MM.1S (cell line): ENCODE data around the gene PATJ.

Experiments used
- DNase-seq: peaks from one replicate; pipeline ENCODE4 v3.0.0-alpha.2; 2015
- H2AFZ ChIP-seq: fragments of 300-600 bp; sonication (generic); 2 replicates; pipeline ENCODE4 v1.6.0; 2016; ENCODE audit warnings: antibody characterized with exemption, low read length
- H3F3A ChIP-seq: fragments of 300-600 bp; sonication (generic); 2 replicates; pipeline ENCODE4 v1.6.1; 2016; ENCODE audit warnings: mild to moderate bottlenecking, antibody characterized with exemption, low read length, moderate library complexity, mixed read lengths; ENCODE audit not compliant: insufficient read depth
- H3K27ac ChIP-seq: fragments of 300-600 bp; sonication (generic); 2 replicates; pipeline ENCODE4 v1.5.1; 2016; ENCODE audit warnings: mild to moderate bottlenecking, low read length
- H3K27me3 ChIP-seq: fragments of 300-600 bp; sonication (generic); replicated peaks from 2 replicates; pipeline ENCODE4 v1.6.0; 2016; ENCODE audit warnings: low read length; ENCODE audit not compliant: insufficient read depth
- H3K36me3 ChIP-seq: fragments of 300-600 bp; sonication (generic); replicated peaks from 2 replicates; pipeline ENCODE4 v1.6.1; 2016; ENCODE audit warnings: mild to moderate bottlenecking, low read length, mixed read lengths; ENCODE audit not compliant: insufficient read depth
- H3K4me1 ChIP-seq: fragments of 300-600 bp; sonication (generic); 2 replicates; pipeline ENCODE4 v1.6.1; 2016; ENCODE audit warnings: low read length, mixed read lengths
- H3K4me2 ChIP-seq: fragments of 300-600 bp; sonication (generic); 2 replicates; pipeline ENCODE4 v1.6.0; 2016; ENCODE audit warnings: low read depth, low read length
- H3K4me3 ChIP-seq: fragments of 300-600 bp; sonication (generic); 2 replicates; pipeline ENCODE4 v1.5.1; 2016; ENCODE audit warnings: low read length, mixed read lengths
- H3K79me2 ChIP-seq: fragments of 300-600 bp; sonication (generic); 2 replicates; pipeline ENCODE4 v1.6.1; 2016; ENCODE audit warnings: mixed run types, low read length, mixed read lengths
- H3K9ac ChIP-seq: fragments of 300-600 bp; sonication (generic); 2 replicates; pipeline ENCODE4 v1.6.1; 2016; ENCODE audit warnings: low read length, mixed read lengths
- H3K9me2 ChIP-seq: fragments of 300-600 bp; sonication (generic); replicated peaks from 2 replicates; pipeline ENCODE4 v1.6.1; 2016; ENCODE audit warnings: mild to moderate bottlenecking, low read length, mixed read lengths; ENCODE audit not compliant: insufficient read depth
- H3K9me3 ChIP-seq: fragments of 300-600 bp; sonication (generic); replicated peaks from 2 replicates; pipeline ENCODE4 v1.6.1; 2016; ENCODE audit warnings: mild to moderate bottlenecking, low read length, mixed read lengths; ENCODE audit not compliant: insufficient read depth
- H4K20me1 ChIP-seq: fragments of 300-600 bp; sonication (generic); 2 replicates; pipeline ENCODE4 v1.6.1; 2016; ENCODE audit warnings: mild to moderate bottlenecking, low read length, moderate library complexity, mixed read lengths; ENCODE audit not compliant: insufficient read depth
- EZH2 ChIP-seq: fragments of 300-600 bp; sonication (generic); optimal IDR thresholded peaks from 2 replicates; pipeline ENCODE3; 2017; ENCODE audit warnings: low read depth, mild to moderate bottlenecking, antibody characterized with exemption, low read length, mixed read lengths
- EZH2phosphoT487 ChIP-seq: fragments of 300-600 bp; sonication (generic); IDR thresholded peaks from 2 replicates; pipeline ENCODE4 v1.6.1; 2018; ENCODE audit warnings: antibody characterized with exemption, low read length
- TF ChIP-seq, protein P1 (sequence below): fragments of 300-600 bp; sonication (generic); IDR thresholded peaks from 2 replicates; pipeline ENCODE4 v1.5.1; 2016; ENCODE audit warnings: antibody characterized with exemption, low read length, mixed read lengths

Gene PATJ

DNA sequence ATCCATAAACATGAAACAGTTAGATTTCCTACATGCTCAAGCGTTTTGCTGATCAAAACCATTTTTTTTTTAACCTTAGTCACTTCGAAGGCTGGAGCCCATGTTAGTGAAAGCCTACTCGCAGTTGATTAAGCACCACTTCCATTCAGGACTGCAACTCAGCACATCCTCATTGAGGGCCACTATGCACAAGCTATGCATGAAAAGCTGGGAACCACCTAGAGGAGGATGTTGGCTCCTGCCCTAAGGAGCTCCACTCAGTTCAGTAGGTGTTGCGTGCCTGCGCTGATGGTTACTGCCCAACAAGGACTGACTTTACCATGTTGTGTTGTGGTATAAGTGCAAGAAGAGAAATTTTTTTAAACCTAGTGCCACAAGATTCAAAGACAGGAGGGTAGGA is 271.0 kb downstream of the PATJ start:
- Histone ChIP-seq H3K9ac (no peak overlapping the region), H3F3A (no peaks in the 10 kb centered on the region), H3K9me2 (no peaks in the 10 kb centered on the region), H4K20me1 (no peaks in the 10 kb centered on the region), H3K9me3 (no peaks in the 10 kb centered on the region), H2AFZ (no peak overlapping the region), H3K27me3 (no peaks in the 10 kb centered on the region), H3K79me2 (no peaks in the 10 kb centered on the region), H3K4me1 (no peaks in the 10 kb centered on the region), H3K36me3 (no peaks in the 10 kb centered on the region), H3K27ac (no peak overlapping the region), H3K4me2 (no peak overlapping the region), H3K4me3 (no peak overlapping the region)
- TF ChIP-seq, protein P1, sequence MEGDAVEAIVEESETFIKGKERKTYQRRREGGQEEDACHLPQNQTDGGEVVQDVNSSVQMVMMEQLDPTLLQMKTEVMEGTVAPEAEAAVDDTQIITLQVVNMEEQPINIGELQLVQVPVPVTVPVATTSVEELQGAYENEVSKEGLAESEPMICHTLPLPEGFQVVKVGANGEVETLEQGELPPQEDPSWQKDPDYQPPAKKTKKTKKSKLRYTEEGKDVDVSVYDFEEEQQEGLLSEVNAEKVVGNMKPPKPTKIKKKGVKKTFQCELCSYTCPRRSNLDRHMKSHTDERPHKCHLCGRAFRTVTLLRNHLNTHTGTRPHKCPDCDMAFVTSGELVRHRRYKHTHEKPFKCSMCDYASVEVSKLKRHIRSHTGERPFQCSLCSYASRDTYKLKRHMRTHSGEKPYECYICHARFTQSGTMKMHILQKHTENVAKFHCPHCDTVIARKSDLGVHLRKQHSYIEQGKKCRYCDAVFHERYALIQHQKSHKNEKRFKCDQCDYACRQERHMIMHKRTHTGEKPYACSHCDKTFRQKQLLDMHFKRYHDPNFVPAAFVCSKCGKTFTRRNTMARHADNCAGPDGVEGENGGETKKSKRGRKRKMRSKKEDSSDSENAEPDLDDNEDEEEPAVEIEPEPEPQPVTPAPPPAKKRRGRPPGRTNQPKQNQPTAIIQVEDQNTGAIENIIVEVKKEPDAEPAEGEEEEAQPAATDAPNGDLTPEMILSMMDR: no peak
- TF ChIP-seq EZH2phosphoT487 (no peak), EZH2 (no peak)
- no peak for DNase-seq

DNA sequence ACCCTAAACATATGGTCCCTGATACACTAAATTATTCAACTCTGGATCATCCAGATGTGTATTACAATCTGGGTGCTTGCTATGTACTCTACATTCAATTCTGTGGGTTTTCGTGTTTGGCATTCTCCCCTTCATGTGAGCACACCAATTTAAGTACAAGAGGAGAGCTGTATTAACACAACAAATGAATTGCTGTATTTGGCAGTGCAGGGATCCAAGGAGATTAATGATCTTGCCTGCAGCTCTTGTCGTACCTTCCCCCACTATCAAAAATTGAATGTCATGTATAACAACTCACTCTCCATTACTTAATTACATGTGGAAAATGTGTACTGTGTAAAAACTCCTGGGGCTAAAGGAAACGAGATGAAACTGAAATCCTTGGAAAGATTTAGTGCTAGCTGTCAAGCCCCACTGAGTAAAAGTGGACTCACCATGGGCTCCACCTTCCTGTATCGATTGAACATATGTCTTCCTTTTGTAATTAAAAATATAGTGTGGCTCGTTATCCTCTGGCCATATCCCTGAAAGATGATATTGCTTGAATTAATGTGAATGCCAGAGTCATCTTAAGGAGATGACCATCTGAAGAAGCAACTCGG is 280.2 kb downstream of the PATJ start:
- Histone ChIP-seq H3K27me3 (no peaks in the 10 kb centered on the region), H3K79me2 (no peaks in the 10 kb centered on the region)

DNA sequence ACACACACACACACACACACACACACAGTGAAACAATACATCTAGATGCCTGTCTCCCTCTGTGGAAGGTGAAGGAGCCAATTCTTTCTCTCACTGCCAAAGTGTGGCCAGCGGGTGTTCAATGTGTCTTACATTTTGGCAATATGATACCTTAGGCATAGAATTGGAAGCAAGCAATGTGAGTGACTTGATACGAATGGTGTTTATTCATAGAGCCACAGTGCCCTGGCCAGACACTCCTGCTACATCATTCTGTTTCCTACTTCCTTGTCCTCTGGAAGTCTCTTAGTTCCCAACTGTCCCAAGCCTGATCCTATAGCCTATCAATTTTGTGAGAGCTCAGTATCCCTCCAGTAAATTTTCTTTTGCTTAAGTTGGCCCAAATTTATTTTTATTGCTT is 282.4 kb downstream of the PATJ start:
- Histone ChIP-seq H3K4me1 (no peaks in the 10 kb centered on the region), H3K9me3 (no peaks in the 10 kb centered on the region), H3K79me2 (no peaks in the 10 kb centered on the region), H3K9me2 (no peaks in the 10 kb centered on the region), H2AFZ (no peak overlapping the region), H3K9ac (no peak overlapping the region), H3K27me3 (no peaks in the 10 kb centered on the region), H3K4me3 (no peak overlapping the region), H3F3A (no peaks in the 10 kb centered on the region), H3K27ac (no peak overlapping the region), H4K20me1 (no peaks in the 10 kb centered on the region), H3K4me2 (no peak overlapping the region), H3K36me3 (no peaks in the 10 kb centered on the region)
- DNase-seq: no peak
- TF ChIP-seq, protein P1: no peak
- no peak for TF ChIP-seq EZH2phosphoT487

More for the DNA sequence above, 280.2 kb downstream of the PATJ start:
- H3K4me1 ChIP-seq: no peaks in the 10 kb centered on the region
- TF ChIP-seq EZH2 (no peak), EZH2phosphoT487 (no peak)
- TF ChIP-seq, protein P1: no peak
- no peak overlapping the region for H3K4me2 ChIP-seq
- H3K4me3 ChIP-seq: no peak overlapping the region
- H4K20me1 ChIP-seq: no peaks in the 10 kb centered on the region
- no peak for DNase-seq
- H3K36me3 ChIP-seq: no peaks in the 10 kb centered on the region
- H3K27ac ChIP-seq: no peak overlapping the region
- no peaks in the 10 kb centered on the region for H3F3A ChIP-seq
- no peaks in the 10 kb centered on the region for H3K9me2 ChIP-seq
- no peak overlapping the region for H3K9ac ChIP-seq
- H3K9me3 ChIP-seq: no peaks in the 10 kb centered on the region
- H2AFZ ChIP-seq: no peak overlapping the region
